K562 (cell line): ENCODE results near the gene NPAS3.

Experiments used
- CREB1 ChIP-seq, 2 experiments: sonication (generic) in 1 of 2; formaldehyde crosslinking in 1 of 2; IDR thresholded peaks; 2 replicates each; pipeline versions ENCODE4 v1.6.1 to v1.8.0; 2012 to 2022; ENCODE audit warnings: inconsistent platforms in 1 of 2, mild to moderate bottlenecking in 1 of 2, missing genetic modification reagents in 1 of 2, moderate library complexity in 1 of 2
- EZH2 ChIP-seq: IDR thresholded peaks from 2 replicates; pipeline ENCODE4 v1.6.1; 2012; ENCODE audit warnings: low read depth, mild to moderate bottlenecking, inconsistent platforms, low read length, borderline replicate concordance
- NFIC ChIP-seq: fragments of 450-650 bp; IDR thresholded peaks from 2 replicates; pipeline ENCODE4 v1.6.1; 2017; ENCODE audit warnings: mild to moderate bottlenecking, inconsistent platforms
- PURB ChIP-seq: sonication (generic); formaldehyde crosslinking; IDR thresholded peaks from 2 replicates; pipeline ENCODE4 v1.9.0; 2021; ENCODE audit warnings: low read depth, mild to moderate bottlenecking, missing genetic modification reagents
- SMC3 ChIP-seq: conservative IDR thresholded peaks from 2 replicates; pipeline ENCODE4 v1.6.1; 2011; ENCODE audit warnings: low read depth, low read length, improper control_type of control experiment; ENCODE audit not compliant: insufficient read depth
- STAG1 ChIP-seq: sonication (generic); formaldehyde crosslinking; IDR thresholded peaks from 2 replicates; pipeline ENCODE4 v1.5.0; 2020; ENCODE audit warnings: missing genetic modification reagents, borderline replicate concordance
- TFAP4 ChIP-seq: sonication (generic); formaldehyde crosslinking; IDR thresholded peaks from 2 replicates; pipeline ENCODE4 v1.8.0; 2022; ENCODE audit warnings: missing genetic modification reagents, mild to moderate bottlenecking, moderate library complexity, borderline replicate concordance
- ZNF507 ChIP-seq: conservative IDR thresholded peaks from 2 replicates; pipeline ENCODE4 v1.6.1; 2017; ENCODE audit warnings: missing genetic modification characterization, missing compliant biosample characterization
- ZNF707 ChIP-seq: fragments of 250-450 bp; sonication (Bioruptor Pico); conservative IDR thresholded peaks from 2 replicates; pipeline ENCODE4 v1.8.0; 2022; ENCODE audit warnings: inconsistent platforms, mild to moderate bottlenecking, moderate library complexity

GRCh38 chr14:33275879-33276278 is 337.2 kb downstream of the NPAS3 start:
- TF ChIP-seq PURB (CRISPR knock-in tag) (no peak), CREB1 (IDR thresholded peaks at IDR 0.05) (no peak), CREB1 (CRISPR knock-in tag; IDR thresholded peaks at IDR 0.05) (no peak), ZNF507 (no peak), STAG1 (CRISPR knock-in tag) (no peak), SMC3 (no peak), ZNF707 (CRISPR knock-in tag) (no peak), EZH2 (no peak), NFIC (no peak), TFAP4 (CRISPR knock-in tag) (no peak)
